H9 (cell line): ENCODE results near the gene TTBK1. TPM values are rescaled to one million over a fixed set of nuclear protein-coding genes. Genes with fewer than 3 reads are reported as not detected.

Source experiments
- DNase-seq: peaks from one replicate; pipeline ENCODE4 v3.0.0-alpha.2; 2017
- H2AFZ ChIP-seq: one replicate; pipeline ENCODE4 v1.6.1; 2013; ENCODE audit warnings: mild to moderate bottlenecking, low read length, control low read depth, moderate library complexity
- H2AK5ac ChIP-seq: 2 replicates; pipeline ENCODE4 v1.6.1; 2013; ENCODE audit warnings: low read length, control low read depth, mixed read lengths; ENCODE audit not compliant: insufficient read length
- H2BK120ac ChIP-seq: one replicate; pipeline ENCODE4 v1.6.1; 2013; ENCODE audit warnings: low read depth, mild to moderate bottlenecking, low read length, control low read depth, inconsistent platforms; ENCODE audit not compliant: poor library complexity, severe bottlenecking
- H2BK12ac ChIP-seq: 2 replicates; pipeline ENCODE4 v1.6.1; 2013; ENCODE audit warnings: low read length, control low read depth, mixed read lengths, low read depth; ENCODE audit not compliant: insufficient read length
- H2BK15ac ChIP-seq: 2 replicates; pipeline ENCODE4 v1.6.1; 2013; ENCODE audit warnings: low read depth, low read length, control low read depth
- H2BK20ac ChIP-seq: one replicate; pipeline ENCODE4 v1.6.1; 2013; ENCODE audit warnings: low read depth, mild to moderate bottlenecking, low read length, control low read depth, inconsistent platforms; ENCODE audit not compliant: poor library complexity, severe bottlenecking
- H2BK5ac ChIP-seq: 2 replicates; pipeline ENCODE4 v1.6.1; 2013; ENCODE audit warnings: low read length, control low read depth, mixed read lengths; ENCODE audit not compliant: insufficient read length
- H3K14ac ChIP-seq: 2 replicates; pipeline ENCODE4 v1.6.1; 2013; ENCODE audit warnings: low read length, control low read depth; ENCODE audit not compliant: insufficient read depth
- H3K18ac ChIP-seq: 2 replicates; pipeline ENCODE4 v1.6.1; 2013; ENCODE audit warnings: low read depth, mild to moderate bottlenecking, mixed read lengths, low read length, control low read depth; ENCODE audit not compliant: insufficient read length
- H3K23ac ChIP-seq: 2 replicates; pipeline ENCODE4 v1.6.1; 2013; ENCODE audit warnings: low read length, control low read depth, mixed read lengths, low read depth; ENCODE audit not compliant: insufficient read length
- H3K23me2 ChIP-seq: 2 replicates; pipeline ENCODE4 v1.6.1; 2013; ENCODE audit warnings: low read depth, mild to moderate bottlenecking, mixed read lengths, low read length, control low read depth; ENCODE audit not compliant: insufficient read length, poor library complexity, severe bottlenecking
- H3K27ac ChIP-seq: 2 replicates; pipeline ENCODE4 v1.5.1; 2013; ENCODE audit warnings: low read length, control low read depth, mixed read lengths, low read depth; ENCODE audit not compliant: insufficient read length
- H3K27me3 ChIP-seq: 2 replicates; pipeline ENCODE4 v1.6.1; 2013; ENCODE audit warnings: low read length, control low read depth, inconsistent platforms; ENCODE audit not compliant: insufficient read depth
- H3K4ac ChIP-seq: 2 replicates; pipeline ENCODE4 v1.6.1; 2013; ENCODE audit warnings: low read depth, mild to moderate bottlenecking, control low read depth, inconsistent platforms, low read length, moderate library complexity
- H3K4me1 ChIP-seq: 2 replicates; pipeline ENCODE4 v1.6.1; 2013; ENCODE audit warnings: low read length, control low read depth, inconsistent platforms; ENCODE audit not compliant: insufficient read depth
- H3K4me2 ChIP-seq: 2 replicates; pipeline ENCODE4 v1.6.1; 2013; ENCODE audit warnings: low read length, control low read depth, mixed read lengths; ENCODE audit not compliant: insufficient read length, insufficient read depth
- H3K56ac ChIP-seq: 2 replicates; pipeline ENCODE4 v1.6.1; 2013; ENCODE audit warnings: low read depth, mild to moderate bottlenecking, mixed read lengths, low read length, control low read depth; ENCODE audit not compliant: insufficient read length
- H3K79me1 ChIP-seq: 2 replicates; pipeline ENCODE4 v1.6.1; 2013; ENCODE audit warnings: low read depth, mild to moderate bottlenecking, moderate library complexity, low read length, control low read depth, inconsistent platforms; ENCODE audit not compliant: insufficient read depth, poor library complexity, severe bottlenecking
- H3K79me2 ChIP-seq: 2 replicates; pipeline ENCODE4 v1.6.1; 2013; ENCODE audit warnings: low read length, control low read depth, inconsistent platforms; ENCODE audit not compliant: insufficient read depth
- H3K9ac ChIP-seq: 2 replicates; pipeline ENCODE4 v1.6.1; 2013; ENCODE audit warnings: low read length, control low read depth, mixed read lengths; ENCODE audit not compliant: insufficient read length; ENCODE audit errors: extremely low read depth
- H3K9me3 ChIP-seq: one replicate; pipeline ENCODE4 v1.6.1; 2013; ENCODE audit warnings: low read depth, low read length, inconsistent platforms; ENCODE audit not compliant: control insufficient read depth
- H3T11ph ChIP-seq: one replicate; pipeline ENCODE4 v1.6.1; 2013; ENCODE audit warnings: mild to moderate bottlenecking, low read length, control low read depth, inconsistent platforms
- H4K20me1 ChIP-seq: one replicate; pipeline ENCODE4 v1.6.1; 2013; ENCODE audit not compliant: control insufficient read depth, insufficient read length, insufficient read depth
- H4K5ac ChIP-seq: 2 replicates; pipeline ENCODE4 v1.6.1; 2013; ENCODE audit warnings: low read depth, mild to moderate bottlenecking, mixed read lengths, low read length, control low read depth; ENCODE audit not compliant: insufficient read length
- H4K8ac ChIP-seq: replicated peaks from 2 replicates; pipeline ENCODE4 v1.6.1; 2013; ENCODE audit warnings: low read length, control low read depth, mixed read lengths, low read depth; ENCODE audit not compliant: insufficient read length
- H4K91ac ChIP-seq: 2 replicates; pipeline ENCODE4 v1.6.1; 2013; ENCODE audit warnings: low read depth, mild to moderate bottlenecking, moderate library complexity, mixed read lengths, low read length, control low read depth; ENCODE audit not compliant: insufficient read length
- H3K27ac Mint-ChIP-seq, 3 experiments: 2 replicates in 2 of 3; 3 replicates in 1 of 3; pipeline ENCODE4 v1.8.0; 2020 to 2021; ENCODE audit warnings: mixed read lengths in 3 of 3, mild to moderate bottlenecking in 1 of 3, moderate library complexity in 1 of 3
- H3K27me3 Mint-ChIP-seq: 2 replicates; pipeline ENCODE4 v1.8.0; 2021; ENCODE audit warnings: low read depth, mild to moderate bottlenecking, moderate library complexity, mixed read lengths
- H3K36me3 Mint-ChIP-seq, 3 experiments: 2 replicates in 2 of 3; 3 replicates in 1 of 3; pipeline ENCODE4 v1.8.0; 2020 to 2021; ENCODE audit warnings: low read depth in 3 of 3, mixed read lengths in 3 of 3; ENCODE audit not compliant: insufficient read depth in 1 of 3
- H3K4me1 Mint-ChIP-seq, 2 experiments: 2 replicates each; pipeline ENCODE4 v1.8.0; 2020; ENCODE audit warnings: mixed read lengths in 2 of 2
- H3K4me3 Mint-ChIP-seq, 2 experiments: 2 replicates in 1 of 2; 3 replicates in 1 of 2; pipeline ENCODE4 v1.8.0; 2020 to 2021; ENCODE audit warnings: mild to moderate bottlenecking in 2 of 2, mixed read lengths in 2 of 2, moderate library complexity in 1 of 2
- H3K9me3 Mint-ChIP-seq, 2 experiments: 2 replicates in 1 of 2; 3 replicates in 1 of 2; pipeline ENCODE4 v1.8.0; 2020; ENCODE audit warnings: mild to moderate bottlenecking in 2 of 2, mixed read lengths in 2 of 2, moderate library complexity in 1 of 2
- CTCF ChIP-seq: fragments of 200-600 bp; sonication (generic); conservative IDR thresholded peaks from 3 replicates; pipeline ENCODE4 v1.8.0; 2021; ENCODE audit warnings: antibody characterized with exemption, mild to moderate bottlenecking
- WGBS: extraction: QIAGEN DNeasy Blood & Tissue Kit; methylation state at CpG from one replicate; pipeline ENCODE4 v1.1.7; 2013; ENCODE audit warnings: missing lambda C conversion rate, low lambda C conversion rate, mixed read lengths; ENCODE audit not compliant: insufficient read length; ENCODE audit errors: extremely low coverage; 5-methylcytosine and 5-hydroxymethylcytosine counted together
- total RNA-seq: library from RNA; stranded (reverse); gene quantifications from 2 replicates; pipeline ENCODE4 v1.2.1, GENCODE V29; 2021

The TTBK1 gene
- total RNA-seq, 1 experiment from 2014 or later: 1.6 TPM

- Histone ChIP-seq H3K18ac (no peak overlapping the region), H3K56ac (no peak overlapping the region), H3K23ac (no peak overlapping the region), H3K9me3 (no peaks in the 10 kb centered on the region), H3K4me2 (no peak overlapping the region), H2BK20ac (no peak overlapping the region), H3K79me2 (no peaks in the 10 kb centered on the region), H2BK15ac (no peak overlapping the region), H4K8ac (no peak overlapping the region), H2BK120ac (no peak overlapping the region), H3K4ac (no peak overlapping the region), H3K27me3 (no peaks in the 10 kb centered on the region), H4K91ac (no peak overlapping the region), H2BK5ac (no peak overlapping the region), H4K20me1 (peaks cover 4% of the 10 kb centered on the region), H3K79me1 (no peaks in the 10 kb centered on the region), H3K4me1 (no peaks in the 10 kb centered on the region), H3K23me2 (no peaks in the 10 kb centered on the region), H3K14ac (no peak overlapping the region; the same call in 1 of the 2 replicates), H2AK5ac (no peak overlapping the region), H3K9ac (no peak overlapping the region), H3K27ac (no peak overlapping the region), H2AFZ (no peak overlapping the region), H2BK12ac (no peak overlapping the region), H4K5ac (no peak overlapping the region), H3T11ph (no peak overlapping the region)
- Mint-ChIP-seq H3K4me1 (peaks cover 15% of the 10 kb centered on the region in 2 experiments), H3K36me3 (no peaks in the 10 kb centered on the region), H3K9me3 (no peaks in the 10 kb centered on the region), H3K4me3 (no peak overlapping the region), H3K27me3 (peaks cover 14% of the 10 kb centered on the region), H3K27ac (no peak overlapping the region)
- DNase-seq: no peak
- no peak for TF ChIP-seq CTCF
- WGBS: no CpG with 5 or more reads among the region's 12 CpGs
Measured at GRCh38 chr6:43298565-43299337, 55.5 kb downstream of the TTBK1 start.
